IMR-90 (cell line): Measurements from ENCODE around the gene TAS2R9. TPM values are rescaled to one million over a fixed set of nuclear protein-coding genes. Genes with fewer than 3 reads are reported as not detected.

ENCODE experiments used
- ATAC-seq: fragments of 200-7000 bp; cut with Tn5 transposase; 2 replicates; pipeline ENCODE4 v1.9.1; 2020; ENCODE audit warnings: low read depth, mild to moderate bottlenecking, moderate library complexity
- BruUV-seq: library from RNA; stranded (reverse); fragments of 400-500 nt; replicated peaks from 2 replicates; lab custom pipeline; 2021; lab: Mats Ljungman, UMichigan
- CTCF ChIA-PET: fragments of 300-600 bp; formaldehyde crosslinking; extraction: SDS; loops from one replicate; lab custom pipeline; 2021; ENCODE audit warnings: antibody characterized with exemption; lab: Yijun Ruan, JAX
- POLR2A ChIA-PET: fragments of 300-600 bp; sonication (Branson Sonifier 250); formaldehyde crosslinking; loops from one replicate; lab custom pipeline; 2022; ENCODE audit warnings: antibody characterized with exemption; ENCODE audit not compliant: unreplicated experiment; lab: Charles Lee
- DNase-seq: peaks from one replicate; pipeline ENCODE4 v3.0.0; 2013
- H2AFZ ChIP-seq: replicated peaks from 2 replicates; pipeline ENCODE3; 2013; ENCODE audit warnings: low read length, mild to moderate bottlenecking; ENCODE audit not compliant: poor library complexity
- H2AK5ac ChIP-seq: 2 replicates; pipeline ENCODE4 v1.6.1; 2013; ENCODE audit warnings: low read depth, low read length, inconsistent platforms
- H2AK9ac ChIP-seq: replicated peaks from 2 replicates; pipeline ENCODE3; 2013; ENCODE audit warnings: mild to moderate bottlenecking, low read depth, low read length, moderate library complexity; ENCODE audit not compliant: poor library complexity
- H2BK120ac ChIP-seq: 2 replicates; pipeline ENCODE4 v1.6.1; 2013; ENCODE audit warnings: low read depth, low read length, inconsistent platforms
- H2BK15ac ChIP-seq: 3 replicates; pipeline ENCODE4 v1.6.1; 2013; ENCODE audit warnings: low read depth, low read length, inconsistent platforms
- H2BK20ac ChIP-seq: 2 replicates; pipeline ENCODE4 v1.6.1; 2013; ENCODE audit warnings: low read depth, mild to moderate bottlenecking, inconsistent platforms, low read length, moderate library complexity
- H2BK5ac ChIP-seq: 2 replicates; pipeline ENCODE4 v1.6.1; 2013; ENCODE audit warnings: mild to moderate bottlenecking, low read depth, low read length, inconsistent platforms; ENCODE audit not compliant: poor library complexity, severe bottlenecking
- H3K14ac ChIP-seq: replicated peaks from 2 replicates; pipeline ENCODE4 v1.6.1; 2013; ENCODE audit warnings: low read depth, low read length, inconsistent platforms
- H3K18ac ChIP-seq: 2 replicates; pipeline ENCODE4 v1.6.1; 2013; ENCODE audit warnings: low read depth, low read length, control low read depth
- H3K23ac ChIP-seq: 2 replicates; pipeline ENCODE4 v1.6.1; 2013; ENCODE audit warnings: low read depth, low read length, inconsistent platforms
- H3K27ac ChIP-seq: 2 replicates; pipeline ENCODE4 v1.5.1; 2013; ENCODE audit warnings: mild to moderate bottlenecking, control low read depth, low read length; ENCODE audit not compliant: insufficient read depth
- H3K27me3 ChIP-seq: 2 replicates; pipeline ENCODE4 v1.6.1; 2013; ENCODE audit warnings: low read length; ENCODE audit not compliant: control insufficient read depth, insufficient read depth
- H3K36me3 ChIP-seq: 2 replicates; pipeline ENCODE4 v1.6.1; 2013; ENCODE audit warnings: low read length, mixed read lengths; ENCODE audit not compliant: control insufficient read depth, insufficient read depth
- H3K4ac ChIP-seq: 2 replicates; pipeline ENCODE4 v1.6.1; 2013; ENCODE audit warnings: low read depth, low read length, inconsistent platforms
- H3K4me1 ChIP-seq: 2 replicates; pipeline ENCODE4 v1.6.1; 2013; ENCODE audit warnings: low read length, mixed read lengths; ENCODE audit not compliant: control insufficient read depth, insufficient read depth
- H3K4me2 ChIP-seq: 2 replicates; pipeline ENCODE4 v1.6.1; 2013; ENCODE audit warnings: low read depth, mild to moderate bottlenecking, control low read depth, low read length, moderate library complexity
- H3K4me3 ChIP-seq: 2 replicates; pipeline ENCODE4 v1.5.1; 2013; ENCODE audit warnings: low read depth, mild to moderate bottlenecking, control low read depth, low read length, moderate library complexity; ENCODE audit not compliant: insufficient read depth
- H3K56ac ChIP-seq: 2 replicates; pipeline ENCODE4 v1.6.1; 2013; ENCODE audit warnings: low read length, inconsistent platforms; ENCODE audit not compliant: insufficient read depth; ENCODE audit errors: extremely low read depth
- H3K79me1 ChIP-seq, 2 experiments: 2 replicates each; pipeline ENCODE4 v1.6.1; 2013; ENCODE audit warnings: low read length in 2 of 2, inconsistent platforms in 1 of 2, low read depth in 1 of 2
- H3K9ac ChIP-seq: 2 replicates; pipeline ENCODE4 v1.6.1; 2013; ENCODE audit warnings: low read depth, low read length, control low read depth
- H3K9me1 ChIP-seq: 2 replicates; pipeline ENCODE4 v1.6.1; 2013; ENCODE audit warnings: low read length, inconsistent platforms; ENCODE audit not compliant: insufficient read depth
- H3K9me3 ChIP-seq: 2 replicates; pipeline ENCODE4 v1.6.1; 2013; ENCODE audit warnings: low read length; ENCODE audit not compliant: control insufficient read depth, insufficient read depth
- H4K20me1 ChIP-seq: 2 replicates; pipeline ENCODE4 v1.6.1; 2013; ENCODE audit warnings: low read length, inconsistent platforms; ENCODE audit not compliant: insufficient read depth
- H4K5ac ChIP-seq: 2 replicates; pipeline ENCODE4 v1.6.1; 2013; ENCODE audit warnings: mild to moderate bottlenecking, low read depth, low read length, control low read depth
- H4K8ac ChIP-seq, 2 experiments: 2 replicates each; pipeline ENCODE4 v1.6.1; 2013; ENCODE audit warnings: low read depth in 2 of 2, low read length in 2 of 2, control low read depth in 1 of 2, inconsistent platforms in 1 of 2
- H4K91ac ChIP-seq: 2 replicates; pipeline ENCODE4 v1.6.1; 2013; ENCODE audit warnings: low read depth, low read length, inconsistent platforms; ENCODE audit not compliant: insufficient read depth
- BHLHE40 ChIP-seq: fragments of 150-350 bp; IDR thresholded peaks from 2 replicates; pipeline ENCODE4 v1.6.1; 2016; ENCODE audit warnings: mild to moderate bottlenecking, low read depth, low read length
- CEBPB ChIP-seq: IDR thresholded peaks from 2 replicates; pipeline ENCODE4 v1.6.1; 2012; ENCODE audit warnings: low read depth, low read length, improper control_type of control experiment
- CTCF ChIP-seq: conservative IDR thresholded peaks from 2 replicates; pipeline ENCODE4 v1.5.1; 2012; ENCODE audit warnings: mild to moderate bottlenecking, low read depth, low read length, improper control_type of control experiment
- MAZ ChIP-seq: IDR thresholded peaks from 2 replicates; pipeline ENCODE4 v1.6.1; 2012; ENCODE audit warnings: low read depth, mild to moderate bottlenecking, low read length, improper control_type of control experiment, moderate library complexity, borderline replicate concordance
- MXI1 ChIP-seq: IDR thresholded peaks from 2 replicates; pipeline ENCODE4 v1.6.1; 2012; ENCODE audit warnings: low read depth, mild to moderate bottlenecking, low read length, moderate library complexity, borderline replicate concordance
- RCOR1 ChIP-seq: IDR thresholded peaks from 2 replicates; pipeline ENCODE4 v1.6.1; 2012; ENCODE audit warnings: mild to moderate bottlenecking, low read length, improper control_type of control experiment; ENCODE audit not compliant: insufficient replicate concordance
- SMC3 ChIP-seq: fragments of 150-350 bp; IDR thresholded peaks from 2 replicates; pipeline ENCODE4 v1.6.1; 2016; ENCODE audit warnings: low read depth, mild to moderate bottlenecking, antibody characterized with exemption, low read length, moderate library complexity
- WGBS, 2 experiments: methylation state at CpG; one replicate each; pipeline versions ENCODE4 v1.1.5 to v1.1.7; 2013; ENCODE audit warnings: missing lambda C conversion rate in 2 of 2; ENCODE audit not compliant: insufficient read length in 1 of 2; ENCODE audit errors: extremely low coverage in 2 of 2; 5-methylcytosine and 5-hydroxymethylcytosine counted together
- dilution Hi-C: fragments of 300-500 bp; cut with HindIII; formaldehyde crosslinking; loops from one replicate; pipeline ENCODE4 v1.14.3; 2018; ENCODE audit warnings: low sequenced_read_pairs; ENCODE audit not compliant: unreplicated experiment
- in situ Hi-C: fragments of 300-500 bp; cut with MboI; formaldehyde crosslinking; loops from 3 replicates; pipeline ENCODE4 v1.14.3; 2019; ENCODE audit warnings: low sequenced_read_pairs, inconsistent platforms, mixed read lengths
- intact Hi-C: fragments of 100-400 bp; cut with micrococcal nuclease; formaldehyde crosslinking; loops from 2 replicates; pipeline ENCODE4 v1.10.0; 2022
- polyA plus RNA-seq, 3 experiments: library from polyadenylated mRNA; depleted of rRNA; stranded (reverse); fragments of >200 nt; gene quantifications; 2 replicates each; pipeline ENCODE4 v1.2.3, GENCODE V29; 2012; ENCODE audit warnings: low replicate concordance in 1 of 3
- total RNA-seq: library from RNA; depleted of rRNA; stranded (reverse); fragments of >200 nt; gene quantifications from 2 replicates; pipeline ENCODE4 v1.2.3, GENCODE V29; 2012
- TF ChIP-seq, protein P1 (sequence below): fragments of 150-350 bp; IDR thresholded peaks from 2 replicates; pipeline ENCODE4 v1.6.1; 2016; ENCODE audit warnings: low read depth, mild to moderate bottlenecking, low read length, moderate library complexity, borderline replicate concordance

Gene TAS2R9
- total and polyA plus RNA-seq, 2 of the 4 experiments (the other 2 are of a cell fraction): not detected

- Histone ChIP-seq H4K5ac (no peak overlapping the region), H4K20me1 (no peaks in the 10 kb centered on the region), H2BK15ac (no peak overlapping the region), H3K79me1 (no peaks in the 10 kb centered on the region), H2AK9ac (no peak overlapping the region), H2BK20ac (no peak overlapping the region), H4K91ac (no peak overlapping the region), H3K4me1 (no peaks in the 10 kb centered on the region), H3K56ac (no peak overlapping the region), H3K4me2 (no peak overlapping the region), H3K9me3 (no peaks in the 10 kb centered on the region), H3K18ac (no peak overlapping the region), H3K4ac (no peak overlapping the region), H3K23ac (no peak overlapping the region), H4K8ac (no peak overlapping the region), H3K4me3 (no peak overlapping the region), H3K27me3 (no peaks in the 10 kb centered on the region; the same call in 1 of the 2 replicates), H2AK5ac (no peak overlapping the region), H2AFZ (no peak overlapping the region), H3K36me3 (no peaks in the 10 kb centered on the region), H3K9me1 (no peaks in the 10 kb centered on the region), H3K14ac (no peak overlapping the region), H3K27ac (no peak overlapping the region), H3K9ac (no peak overlapping the region), H2BK120ac (no peak overlapping the region), H2BK5ac (no peak overlapping the region)
- TF ChIP-seq CTCF: no peak
- TF ChIP-seq BHLHE40: no peak
- TF ChIP-seq, protein P1, sequence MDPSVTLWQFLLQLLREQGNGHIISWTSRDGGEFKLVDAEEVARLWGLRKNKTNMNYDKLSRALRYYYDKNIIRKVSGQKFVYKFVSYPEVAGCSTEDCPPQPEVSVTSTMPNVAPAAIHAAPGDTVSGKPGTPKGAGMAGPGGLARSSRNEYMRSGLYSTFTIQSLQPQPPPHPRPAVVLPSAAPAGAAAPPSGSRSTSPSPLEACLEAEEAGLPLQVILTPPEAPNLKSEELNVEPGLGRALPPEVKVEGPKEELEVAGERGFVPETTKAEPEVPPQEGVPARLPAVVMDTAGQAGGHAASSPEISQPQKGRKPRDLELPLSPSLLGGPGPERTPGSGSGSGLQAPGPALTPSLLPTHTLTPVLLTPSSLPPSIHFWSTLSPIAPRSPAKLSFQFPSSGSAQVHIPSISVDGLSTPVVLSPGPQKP: no peak
- TF ChIP-seq MXI1: no peak
- no peak for TF ChIP-seq RCOR1
- no peak for TF ChIP-seq MAZ
- TF ChIP-seq SMC3: no peak
- TF ChIP-seq CEBPB: no peak
- WGBS, 2 experiments: no CpG with 5 or more reads among the region's 3 CpGs
- POLR2A ChIA-PET: no interaction called here
- DNase-seq (no peak), ATAC-seq (no peak)
- in situ Hi-C loops: no loop called here
- intact Hi-C loops: no loop called here
- dilution Hi-C loops: no loop called here
- CTCF ChIA-PET: no interaction called here
- BruUV-seq: no TSS peak
These were observed 2.0 kb upstream of the TAS2R9 start for GRCh38 chr12:10811883-10812536.
